ENCODE data around the gene PYGO2. TPM values are rescaled to one million over a fixed set of nuclear protein-coding genes. Genes with fewer than 3 reads are reported as not detected.
"Not testable (repeated sequence)": the region's sequence is repeated elsewhere in the genome, so short reads cannot be mapped to it uniquely, and the experiment has no call there.

The PYGO2 gene
- total RNA-seq, 1 experiment from 2014 or later: 27.5 TPM

- DNase-seq (ENCODE audit: low spot score): no peak
These were observed 49.7 kb downstream of the PYGO2 start for GRCh38 chr1:154911691-154912550.

DNA sequence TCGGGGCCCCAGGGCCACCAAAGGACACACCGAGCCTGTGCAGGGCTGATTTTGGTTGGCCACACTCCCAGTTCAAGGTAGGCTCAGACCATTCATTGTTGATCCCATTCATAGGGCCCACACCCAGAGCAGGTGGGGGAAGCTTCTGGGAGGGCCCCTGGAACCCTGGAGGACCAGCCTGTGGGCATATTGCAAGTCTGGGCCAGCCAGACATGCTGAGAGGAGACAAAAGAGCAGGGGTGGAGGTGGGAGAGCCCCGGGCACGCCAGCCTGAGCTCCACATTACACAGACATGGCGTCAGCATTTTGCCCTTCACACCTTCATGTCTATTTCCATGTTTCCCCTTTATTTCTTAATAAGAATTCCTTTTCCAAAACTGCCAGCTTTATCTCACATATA is 50.7 kb downstream of the PYGO2 start:
- DNase-seq (ENCODE audit: low spot score): no peak

DNA sequence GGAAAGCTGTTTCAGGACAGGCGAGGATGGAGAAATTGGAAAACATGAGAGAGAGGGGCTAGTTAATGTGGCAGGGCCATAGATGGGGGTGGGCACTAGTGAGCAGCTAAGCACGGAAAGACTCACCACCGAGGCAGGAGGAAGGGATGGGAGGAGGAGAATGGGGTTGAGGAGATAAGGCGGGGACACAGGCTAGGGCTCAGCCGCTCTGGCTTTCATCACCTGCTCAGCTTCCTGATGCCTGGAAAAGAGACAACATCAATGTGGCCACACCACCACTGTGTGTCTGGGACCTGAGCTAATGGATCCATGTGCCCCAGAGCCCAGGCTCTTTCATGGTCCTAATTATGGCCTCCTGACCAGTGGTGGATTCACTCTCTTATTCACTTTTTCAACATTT is 52.6 kb downstream of the PYGO2 start:
- DNase-seq (ENCODE audit: low spot score): no peak

DNA sequence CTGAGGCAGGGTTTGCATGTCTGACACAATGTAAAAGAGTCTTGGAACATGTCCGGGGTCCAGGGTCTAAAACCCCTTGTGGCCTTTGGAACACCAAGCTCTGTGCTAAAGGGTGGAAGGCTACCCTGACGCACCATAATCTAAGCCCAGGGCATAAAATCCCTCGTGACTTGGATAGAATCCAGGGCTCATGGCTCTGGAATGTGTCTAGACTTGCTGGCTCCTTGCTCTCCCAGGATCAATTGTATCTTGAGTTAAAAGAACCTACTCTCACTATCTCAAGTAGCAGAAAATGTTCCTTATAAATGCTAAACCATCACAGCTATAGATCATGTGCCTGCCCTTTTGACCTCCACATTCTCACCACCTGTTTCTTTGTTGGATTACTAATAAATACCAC is 53.5 kb downstream of the PYGO2 start:
- not testable (repeated sequence) for DNase-seq (ENCODE audit: low spot score)

Other genes starting within 250 kb of the PYGO2 start
- gene KCNN3, start 91.5 kb downstream of the PYGO2 start, total RNA-seq (2014; rRNA removed; shearing (Covaris generic)): 0.10 and 0.36 TPM in 2 replicates
- gene PMVK, start 25.1 kb downstream of the PYGO2 start, total RNA-seq (2014; rRNA removed; shearing (Covaris generic)): 13.9 and 14.3 TPM in 2 replicates
- 51.0 and 89.4 TPM in 2 replicates for gene PBXIP1, start 5.7 kb downstream of the PYGO2 start, total RNA-seq (2014; rRNA removed; shearing (Covaris generic))
- 292 and 357 TPM in 2 replicates for gene SHC1, start 9.0 kb upstream of the PYGO2 start, total RNA-seq (2014; rRNA removed; shearing (Covaris generic))
- gene CKS1B, start 12.9 kb upstream of the PYGO2 start, total RNA-seq (2014; rRNA removed; shearing (Covaris generic)): 312 and 369 TPM in 2 replicates
- 63.5 and 65.9 TPM in 2 replicates for gene FLAD1, start 21.6 kb upstream of the PYGO2 start, total RNA-seq (2014; rRNA removed; shearing (Covaris generic))
- not detected in 2 replicates for gene LENEP, start 31.8 kb upstream of the PYGO2 start, total RNA-seq (2014; rRNA removed; shearing (Covaris generic))
- gene ZBTB7B, start 41.0 kb upstream of the PYGO2 start, total RNA-seq (2014; rRNA removed; shearing (Covaris generic)): 27.3 and 29.5 TPM in 2 replicates
- gene DCST2, start 72.0 kb upstream of the PYGO2 start, total RNA-seq (2014; rRNA removed; shearing (Covaris generic)): 0.90 TPM in 1 of 2 replicates, not detected in the other
- gene DCST1, start 72.0 kb upstream of the PYGO2 start, total RNA-seq (2014; rRNA removed; shearing (Covaris generic)): not detected in 2 replicates
- 144 and 154 TPM in 2 replicates for gene ADAM15, start 89.5 kb upstream of the PYGO2 start, total RNA-seq (2014; rRNA removed; shearing (Covaris generic))
- 20.3 and 21.7 TPM in 2 replicates for gene EFNA4, start 102.0 kb upstream of the PYGO2 start, total RNA-seq (2014; rRNA removed; shearing (Covaris generic))
- gene EFNA3, start 117.1 kb upstream of the PYGO2 start, total RNA-seq (2014; rRNA removed; shearing (Covaris generic)): 1.5 and 2.5 TPM in 2 replicates
- gene EFNA1, start 166.1 kb upstream of the PYGO2 start, total RNA-seq (2014; rRNA removed; shearing (Covaris generic)): 17.0 and 17.9 TPM in 2 replicates
- 30.4 and 39.8 TPM in 2 replicates for gene SLC50A1, start 174.1 kb upstream of the PYGO2 start, total RNA-seq (2014; rRNA removed; shearing (Covaris generic))
- gene DPM3, start 178.7 kb upstream of the PYGO2 start, total RNA-seq (2014; rRNA removed; shearing (Covaris generic)): 37.4 and 116 TPM in 2 replicates
- gene KRTCAP2, start 211.5 kb upstream of the PYGO2 start, total RNA-seq (2014; rRNA removed; shearing (Covaris generic)): 122 and 126 TPM in 2 replicates
- 1.1 and 3.4 TPM in 2 replicates for gene TRIM46, start 212.1 kb upstream of the PYGO2 start, total RNA-seq (2014; rRNA removed; shearing (Covaris generic))
- 11.3 and 24.6 TPM in 2 replicates for gene THBS3, start 246.1 kb upstream of the PYGO2 start, total RNA-seq (2014; rRNA removed; shearing (Covaris generic))
- gene MTX1, start 246.9 kb upstream of the PYGO2 start, total RNA-seq (2014; rRNA removed; shearing (Covaris generic)): 85.8 and 110 TPM in 2 replicates